GM10847 (cell line): ENCODE data around the gene DNALI1.

Source experiments
- POLR2A ChIP-seq: IDR thresholded peaks from 2 replicates; pipeline ENCODE4 v1.6.1; 2011; ENCODE audit not compliant: insufficient read length; ENCODE audit errors: extremely low read depth

The DNALI1 gene

GRCh38 chr1:37596182-37596667 is 39.5 kb downstream of the DNALI1 start:
- TF ChIP-seq POLR2A = no peak

- no peak for TF ChIP-seq POLR2A
Measured at GRCh38 chr1:37599940-37600339, 43.2 kb downstream of the DNALI1 start.

GRCh38 chr1:37601441-37601840 is 44.7 kb downstream of the DNALI1 start:
- TF ChIP-seq POLR2A = no peak

GRCh38 chr1:37602750-37603694 is 46.3 kb downstream of the DNALI1 start:
- TF ChIP-seq POLR2A = no peak

- no peak for TF ChIP-seq POLR2A
Measured at GRCh38 chr1:37605061-37605650, 48.4 kb downstream of the DNALI1 start.

- TF ChIP-seq POLR2A = no peak
Measured at GRCh38 chr1:37605806-37606474, 49.2 kb downstream of the DNALI1 start.

GRCh38 chr1:37606481-37607263 is 49.9 kb downstream of the DNALI1 start:
- no peak for TF ChIP-seq POLR2A

GRCh38 chr1:37609002-37609401 is 52.3 kb downstream of the DNALI1 start:
- no peak for TF ChIP-seq POLR2A

GRCh38 chr1:37609994-37610393 is 53.3 kb downstream of the DNALI1 start:
- TF ChIP-seq POLR2A = no peak

GRCh38 chr1:37612186-37612585 is 55.4 kb downstream of the DNALI1 start:
- TF ChIP-seq POLR2A = no peak

GRCh38 chr1:37614105-37614504 is 57.4 kb downstream of the DNALI1 start:
- TF ChIP-seq POLR2A = no peak

GRCh38 chr1:37616330-37616729 is 59.6 kb downstream of the DNALI1 start:
- no peak for TF ChIP-seq POLR2A
